ENCODE results near the gene ZFYVE28.

ZFYVE28 gene

DNA sequence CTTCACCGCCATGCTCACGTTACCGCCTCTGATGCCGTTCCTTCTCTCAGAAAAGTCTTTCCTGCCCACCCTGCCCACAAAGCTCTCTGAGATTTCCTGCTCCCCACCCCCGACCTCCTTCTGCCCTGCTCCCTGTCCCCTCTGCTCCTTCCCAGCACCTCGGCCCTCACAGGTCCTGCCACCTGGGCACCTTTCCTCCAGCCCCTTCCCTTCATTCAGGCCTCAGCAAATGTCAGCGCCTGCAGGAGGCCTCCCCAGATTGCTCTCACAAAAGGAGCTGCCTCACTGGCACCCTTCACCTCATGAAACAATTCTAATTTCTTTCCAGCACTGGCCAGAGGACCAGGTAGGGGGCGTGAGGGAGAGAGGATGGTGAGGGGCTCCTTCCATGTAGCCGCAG lies 122.9 kb downstream of the ZFYVE28 start:
- no peaks in the 10 kb centered on the region for H3K4me1 ChIP-seq (ENCODE audit: insufficient read depth, low read length)
- no peak overlapping the region for H3K27ac ChIP-seq (ENCODE audit: low read length)

DNA sequence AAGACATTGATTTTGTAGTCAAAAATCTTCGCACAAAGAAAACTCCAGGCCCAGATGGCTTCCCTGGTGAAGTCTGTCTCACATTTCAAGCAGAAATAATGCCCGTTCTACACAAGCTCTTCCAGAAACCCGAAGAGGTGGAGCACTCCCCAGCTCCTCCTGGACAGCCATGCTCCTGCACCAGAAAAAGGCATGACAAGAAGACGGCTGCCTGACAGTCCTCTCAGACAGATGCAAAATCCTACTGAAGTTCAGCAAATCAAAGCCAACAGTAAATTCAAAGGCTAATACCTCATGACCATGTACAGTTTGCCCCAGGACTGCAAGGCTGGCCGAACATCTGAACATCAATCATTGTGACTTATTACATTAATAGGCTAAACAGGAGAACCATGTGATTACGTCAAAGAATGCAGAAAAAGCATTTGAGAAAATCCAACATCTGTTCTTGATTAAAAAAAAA lies 125.8 kb downstream of the ZFYVE28 start:
- H3K4me1 ChIP-seq (ENCODE audit: insufficient read depth, low read length): no peaks in the 10 kb centered on the region
- no peak overlapping the region for H3K4me3 ChIP-seq (ENCODE audit: low read length)
- H3K27me3 ChIP-seq (ENCODE audit: insufficient read depth, low read length): no peaks in the 10 kb centered on the region
- H3K9me3 ChIP-seq (ENCODE audit: insufficient read depth, low read depth, low read length): no peaks in the 10 kb centered on the region
- H3K9ac ChIP-seq (ENCODE audit: low read depth, low read length): no peak overlapping the region
- H3K27ac ChIP-seq (ENCODE audit: low read length): no peak overlapping the region
- no peaks in the 10 kb centered on the region for H3K36me3 ChIP-seq (ENCODE audit: insufficient read depth, low read depth, low read length)

More for the DNA sequence above, 122.9 kb downstream of the ZFYVE28 start:
- Histone ChIP-seq H3K27me3 (ENCODE audit: insufficient read depth, low read length) (no peaks in the 10 kb centered on the region; the same call in 1 of the 2 replicates), H3K36me3 (ENCODE audit: insufficient read depth, low read depth, low read length) (no peaks in the 10 kb centered on the region), H3K4me3 (ENCODE audit: low read length) (no peak overlapping the region), H3K9me3 (ENCODE audit: insufficient read depth, low read depth, low read length) (no peaks in the 10 kb centered on the region), H3K9ac (ENCODE audit: low read depth, low read length) (no peak overlapping the region)

DNA sequence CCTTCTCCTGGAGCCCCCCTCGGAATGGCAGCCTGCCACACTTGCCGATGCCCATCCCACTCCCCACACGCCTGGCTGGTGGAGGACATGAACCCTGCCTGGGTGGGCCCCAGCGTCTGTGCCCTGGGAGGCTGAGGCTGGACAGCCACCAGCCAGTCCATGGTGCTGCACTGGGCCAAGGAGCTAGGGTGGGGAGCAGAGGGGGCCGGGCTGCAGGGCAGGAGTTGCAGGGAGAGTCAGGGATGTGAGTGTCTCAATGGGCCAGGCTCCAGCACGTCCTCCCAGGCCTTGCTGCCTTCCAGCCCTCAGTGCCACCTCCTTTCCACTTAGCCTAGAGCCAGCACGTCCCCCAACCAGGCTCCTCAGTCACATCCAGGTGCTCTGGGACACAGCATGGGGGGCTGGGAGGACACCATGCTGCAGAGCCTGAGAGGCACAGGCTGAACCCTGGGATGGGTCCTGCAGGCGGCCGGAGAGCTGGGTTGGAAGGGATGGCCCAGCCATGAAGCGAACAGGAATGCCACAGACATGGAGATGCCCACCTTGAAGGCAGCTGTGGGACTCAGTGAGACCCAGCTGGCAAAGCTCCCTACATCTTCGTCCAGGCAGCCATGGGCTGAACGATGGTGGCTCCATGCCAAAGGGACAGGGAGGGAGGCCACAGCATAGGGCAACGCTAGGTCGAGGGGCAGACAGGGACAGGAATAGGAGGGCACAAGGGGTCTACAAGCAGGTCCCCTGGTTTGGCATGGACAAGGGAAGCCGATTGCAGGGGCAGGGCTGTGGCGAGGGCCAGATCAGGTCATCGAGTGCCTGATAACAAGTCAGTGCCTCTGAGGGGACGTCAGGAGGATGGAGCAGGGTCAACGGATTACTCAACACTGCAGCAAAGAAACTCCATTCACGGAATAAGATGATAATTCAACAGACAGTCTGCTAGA lies 126.5 kb downstream of the ZFYVE28 start:
- no peak overlapping the region for H3K27ac ChIP-seq (ENCODE audit: low read length)
- H3K9ac ChIP-seq (ENCODE audit: low read depth, low read length): no peak overlapping the region
- H3K4me1 ChIP-seq (ENCODE audit: insufficient read depth, low read length): no peaks in the 10 kb centered on the region
- H3K9me3 ChIP-seq (ENCODE audit: insufficient read depth, low read depth, low read length): no peaks in the 10 kb centered on the region
- no peak overlapping the region for H3K4me3 ChIP-seq (ENCODE audit: low read length)
- no peaks in the 10 kb centered on the region for H3K36me3 ChIP-seq (ENCODE audit: insufficient read depth, low read depth, low read length)
- no peaks in the 10 kb centered on the region for H3K27me3 ChIP-seq (ENCODE audit: insufficient read depth, low read length)

DNA sequence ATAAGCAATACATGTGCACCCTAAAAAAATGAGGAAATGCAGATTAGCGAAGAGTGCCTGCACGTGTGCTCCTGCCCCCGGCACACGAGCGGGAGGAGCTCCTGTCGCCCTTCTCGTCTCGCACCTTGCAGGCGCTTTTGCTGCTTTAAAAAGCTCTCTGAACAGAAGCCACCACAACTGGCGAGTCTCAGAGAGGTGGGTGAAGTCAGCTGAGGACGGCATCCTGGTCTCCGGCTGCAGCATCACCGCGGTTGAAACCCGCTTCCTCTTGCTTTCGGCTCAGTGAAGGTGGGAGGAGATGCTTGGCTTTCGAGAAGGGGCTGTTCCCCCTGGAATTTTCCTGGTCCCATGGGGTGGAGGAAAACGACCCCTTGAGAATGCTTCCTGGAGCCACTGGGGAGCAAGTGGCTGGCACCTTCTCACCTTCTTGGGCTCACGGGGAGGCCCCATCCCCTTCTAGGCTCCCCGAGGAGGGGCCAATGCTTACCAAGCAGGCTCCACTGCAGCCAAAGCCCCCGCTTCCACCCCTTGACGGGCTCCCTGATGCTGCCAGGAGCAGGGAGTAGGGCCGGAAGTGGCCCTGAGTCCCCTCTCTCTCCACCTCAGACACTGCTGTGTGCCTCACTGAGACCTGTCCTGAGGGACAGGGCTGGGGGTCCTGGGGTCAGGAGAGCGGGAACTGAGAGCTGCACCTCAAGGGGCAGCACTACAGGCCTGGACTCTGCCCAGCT lies 127.3 kb downstream of the ZFYVE28 start:
- no peak overlapping the region for H3K9ac ChIP-seq (ENCODE audit: low read depth, low read length)
- H3K27me3 ChIP-seq (ENCODE audit: insufficient read depth, low read length): no peaks in the 10 kb centered on the region
- no peak overlapping the region for H3K4me3 ChIP-seq (ENCODE audit: low read length)
- no peaks in the 10 kb centered on the region for H3K4me1 ChIP-seq (ENCODE audit: insufficient read depth, low read length)
- no peaks in the 10 kb centered on the region for H3K9me3 ChIP-seq (ENCODE audit: insufficient read depth, low read depth, low read length)
- H3K27ac ChIP-seq (ENCODE audit: low read length): no peak overlapping the region
- no peaks in the 10 kb centered on the region for H3K36me3 ChIP-seq (ENCODE audit: insufficient read depth, low read depth, low read length)

DNA sequence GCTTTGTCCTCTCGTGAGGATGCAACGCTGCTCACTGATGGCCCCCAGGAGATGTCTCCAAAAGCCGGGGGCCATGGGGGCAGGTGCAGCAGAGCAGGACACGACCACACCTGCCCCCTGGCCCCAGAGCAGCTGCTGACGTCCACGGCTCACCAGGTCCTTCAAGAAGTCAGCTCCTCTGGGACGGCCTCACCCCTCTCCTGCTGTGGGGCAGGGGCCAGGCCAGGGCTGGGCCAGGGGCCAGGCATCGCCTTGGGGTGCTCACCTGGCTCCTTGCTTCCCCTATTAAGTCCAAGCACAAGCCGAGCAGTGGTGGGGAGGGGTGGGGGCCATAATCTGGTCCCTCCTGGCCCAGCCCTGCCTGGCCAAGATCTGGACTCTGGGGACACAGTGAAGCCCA lies 128.0 kb downstream of the ZFYVE28 start:
- Histone ChIP-seq H3K9ac (ENCODE audit: low read depth, low read length) (no peak overlapping the region), H3K4me1 (ENCODE audit: insufficient read depth, low read length) (no peaks in the 10 kb centered on the region), H3K27ac (ENCODE audit: low read length) (no peak overlapping the region), H3K36me3 (ENCODE audit: insufficient read depth, low read depth, low read length) (no peaks in the 10 kb centered on the region), H3K27me3 (ENCODE audit: insufficient read depth, low read length) (no peaks in the 10 kb centered on the region), H3K4me3 (ENCODE audit: low read length) (no peak overlapping the region), H3K9me3 (ENCODE audit: insufficient read depth, low read depth, low read length) (no peaks in the 10 kb centered on the region)

DNA sequence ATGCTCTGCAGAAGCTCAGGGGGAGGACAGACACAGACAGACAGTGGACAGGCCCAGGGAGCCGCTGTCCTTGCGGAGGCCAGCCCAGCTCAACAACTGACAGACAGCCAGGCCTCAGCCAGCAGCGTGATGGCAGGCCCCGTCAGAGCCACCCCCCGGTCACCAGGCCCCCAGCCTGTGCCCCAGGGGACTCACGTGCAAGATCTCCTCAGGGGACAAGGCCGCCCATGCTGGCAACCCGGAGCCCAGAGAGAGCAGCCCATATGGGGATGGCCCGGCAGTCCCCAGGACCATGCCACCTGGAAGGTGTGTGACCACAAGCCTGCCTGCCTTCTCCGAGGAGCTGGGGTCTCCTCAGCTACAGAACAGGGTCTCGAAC lies 128.5 kb downstream of the ZFYVE28 start:
- Histone ChIP-seq H3K27ac (ENCODE audit: low read length) (no peak overlapping the region), H3K9ac (ENCODE audit: low read depth, low read length) (no peak overlapping the region), H3K27me3 (ENCODE audit: insufficient read depth, low read length) (no peaks in the 10 kb centered on the region), H3K4me1 (ENCODE audit: insufficient read depth, low read length) (no peaks in the 10 kb centered on the region), H3K36me3 (ENCODE audit: insufficient read depth, low read depth, low read length) (no peaks in the 10 kb centered on the region), H3K9me3 (ENCODE audit: insufficient read depth, low read depth, low read length) (no peaks in the 10 kb centered on the region), H3K4me3 (ENCODE audit: low read length) (no peak overlapping the region)

DNA sequence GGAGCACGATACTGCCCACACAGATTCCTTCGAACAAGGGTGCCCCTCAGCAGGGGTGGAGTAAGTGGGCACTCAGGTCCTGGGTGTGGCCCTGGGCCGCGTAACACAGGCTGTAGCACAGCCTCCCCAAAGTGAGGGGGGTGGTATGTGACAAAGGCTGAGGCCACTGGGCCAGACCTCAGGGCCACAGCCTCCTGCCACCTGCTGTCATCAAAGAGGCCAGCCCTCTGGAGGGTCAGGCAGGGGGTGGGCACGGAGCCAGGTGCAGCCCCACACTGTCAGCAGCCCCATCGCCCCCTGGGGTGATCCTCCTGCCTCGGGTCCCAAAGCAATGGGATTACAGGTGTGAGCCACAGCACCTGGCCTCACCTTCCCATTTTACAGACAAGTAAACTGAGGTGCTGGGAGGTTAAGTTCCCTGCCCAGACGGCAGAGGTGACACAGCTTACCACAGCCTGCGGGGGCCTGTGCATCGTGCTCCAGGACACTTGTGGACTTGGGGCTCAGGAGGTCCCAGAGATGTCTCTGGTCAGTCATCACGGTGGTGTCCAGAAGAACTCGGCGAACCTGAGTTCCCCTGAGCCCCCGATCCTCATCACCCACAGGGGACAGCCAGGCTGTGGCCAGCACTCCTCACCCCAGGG lies 129.0 kb downstream of the ZFYVE28 start:
- no peak overlapping the region for H3K4me3 ChIP-seq (ENCODE audit: low read length)
- H3K4me1 ChIP-seq (ENCODE audit: insufficient read depth, low read length): no peaks in the 10 kb centered on the region
- no peaks in the 10 kb centered on the region for H3K36me3 ChIP-seq (ENCODE audit: insufficient read depth, low read depth, low read length)
- no peak overlapping the region for H3K9ac ChIP-seq (ENCODE audit: low read depth, low read length)
- H3K9me3 ChIP-seq (ENCODE audit: insufficient read depth, low read depth, low read length): no peaks in the 10 kb centered on the region
- no peak overlapping the region for H3K27ac ChIP-seq (ENCODE audit: low read length)
- no peaks in the 10 kb centered on the region for H3K27me3 ChIP-seq (ENCODE audit: insufficient read depth, low read length)

DNA sequence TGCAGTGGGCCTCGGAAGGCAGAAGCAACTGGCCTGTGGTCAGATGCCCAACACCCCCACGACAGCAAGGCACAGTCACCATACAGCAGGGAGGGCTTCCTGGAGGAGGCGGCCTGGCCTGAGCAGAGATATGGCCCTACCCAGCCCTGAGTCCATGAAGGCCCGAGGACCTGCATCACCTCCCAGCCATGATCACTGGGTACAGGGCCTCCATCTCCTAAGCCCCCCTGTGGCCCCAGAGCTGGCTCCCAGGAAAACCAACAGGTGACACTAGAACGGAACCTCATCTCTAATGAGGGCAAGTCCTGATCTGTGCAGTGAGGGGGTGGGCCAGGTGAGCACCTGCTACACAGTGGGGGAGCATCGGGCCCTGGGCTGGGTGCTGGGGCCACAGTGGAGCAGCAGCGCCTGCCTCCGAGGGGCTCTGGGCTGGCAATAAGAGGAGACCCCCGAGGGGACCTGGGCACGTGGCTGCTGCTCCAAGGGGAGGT lies 130.3 kb downstream of the ZFYVE28 start:
- Histone ChIP-seq H3K4me3 (ENCODE audit: low read length) (no peak overlapping the region), H3K27me3 (ENCODE audit: insufficient read depth, low read length) (no peaks in the 10 kb centered on the region), H3K36me3 (ENCODE audit: insufficient read depth, low read depth, low read length) (no peaks in the 10 kb centered on the region), H3K9me3 (ENCODE audit: insufficient read depth, low read depth, low read length) (no peaks in the 10 kb centered on the region), H3K27ac (ENCODE audit: low read length) (no peak overlapping the region), H3K9ac (ENCODE audit: low read depth, low read length) (no peak overlapping the region), H3K4me1 (ENCODE audit: insufficient read depth, low read length) (no peaks in the 10 kb centered on the region)

DNA sequence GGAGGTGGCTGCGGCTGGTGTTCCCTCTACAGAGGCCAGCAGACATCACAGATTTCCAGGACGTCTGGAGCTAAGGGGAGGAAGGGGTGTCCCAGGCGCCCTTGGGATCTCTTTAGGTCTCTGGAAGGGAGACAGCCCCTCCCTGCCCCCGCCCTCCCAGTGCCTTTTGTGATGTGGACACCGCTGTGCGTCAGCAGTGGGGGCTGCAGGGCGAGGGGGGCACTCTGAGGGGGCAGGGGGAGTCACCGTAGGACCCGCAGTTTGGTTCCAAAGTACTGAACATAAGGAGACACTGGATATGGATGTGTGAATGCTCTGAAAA lies 130.9 kb downstream of the ZFYVE28 start:
- Histone ChIP-seq H3K27ac (ENCODE audit: low read length) (no peak overlapping the region), H3K4me3 (ENCODE audit: low read length) (no peak overlapping the region), H3K4me1 (ENCODE audit: insufficient read depth, low read length) (no peaks in the 10 kb centered on the region), H3K9ac (ENCODE audit: low read depth, low read length) (no peak overlapping the region), H3K27me3 (ENCODE audit: insufficient read depth, low read length) (no peaks in the 10 kb centered on the region), H3K36me3 (ENCODE audit: insufficient read depth, low read depth, low read length) (no peaks in the 10 kb centered on the region), H3K9me3 (ENCODE audit: insufficient read depth, low read depth, low read length) (no peaks in the 10 kb centered on the region)

DNA sequence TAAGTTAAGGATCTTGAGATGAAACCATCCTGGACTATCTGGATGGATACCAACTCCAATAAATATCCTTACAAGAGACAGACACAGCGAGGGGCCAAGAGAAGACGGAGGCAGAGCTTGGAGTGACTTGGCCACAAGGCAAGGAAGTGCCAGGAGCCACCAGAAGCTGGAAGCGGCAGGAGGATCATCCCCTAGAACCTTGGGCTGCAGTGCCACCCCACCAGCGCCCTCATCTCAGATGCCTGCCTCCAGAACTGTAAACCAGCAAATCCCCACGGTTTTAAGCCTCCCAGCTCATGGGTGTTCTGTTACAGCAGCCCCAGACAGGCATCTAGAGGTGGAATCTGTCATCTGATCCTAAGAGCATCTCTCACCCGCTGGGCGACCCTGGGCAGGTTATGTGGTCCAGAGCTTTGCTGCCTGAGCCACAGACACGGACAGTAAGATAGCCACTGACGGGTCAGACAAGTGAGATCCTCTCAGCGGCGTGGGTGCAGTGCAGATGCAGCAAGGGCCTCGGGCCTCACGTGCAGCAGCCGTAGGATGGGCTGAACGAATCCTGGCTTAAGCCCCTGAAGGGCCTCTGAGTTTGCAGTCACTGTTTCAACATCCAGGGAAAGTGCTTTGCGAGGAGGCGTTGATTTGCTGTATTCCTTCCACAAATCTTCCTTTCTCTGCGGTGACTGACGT lies 131.4 kb downstream of the ZFYVE28 start:
- Histone ChIP-seq H3K27ac (ENCODE audit: low read length) (no peak overlapping the region), H3K4me1 (ENCODE audit: insufficient read depth, low read length) (no peaks in the 10 kb centered on the region), H3K27me3 (ENCODE audit: insufficient read depth, low read length) (no peaks in the 10 kb centered on the region), H3K4me3 (ENCODE audit: low read length) (no peak overlapping the region), H3K36me3 (ENCODE audit: insufficient read depth, low read depth, low read length) (no peaks in the 10 kb centered on the region), H3K9me3 (ENCODE audit: insufficient read depth, low read depth, low read length) (no peaks in the 10 kb centered on the region), H3K9ac (ENCODE audit: low read depth, low read length) (no peak overlapping the region)

DNA sequence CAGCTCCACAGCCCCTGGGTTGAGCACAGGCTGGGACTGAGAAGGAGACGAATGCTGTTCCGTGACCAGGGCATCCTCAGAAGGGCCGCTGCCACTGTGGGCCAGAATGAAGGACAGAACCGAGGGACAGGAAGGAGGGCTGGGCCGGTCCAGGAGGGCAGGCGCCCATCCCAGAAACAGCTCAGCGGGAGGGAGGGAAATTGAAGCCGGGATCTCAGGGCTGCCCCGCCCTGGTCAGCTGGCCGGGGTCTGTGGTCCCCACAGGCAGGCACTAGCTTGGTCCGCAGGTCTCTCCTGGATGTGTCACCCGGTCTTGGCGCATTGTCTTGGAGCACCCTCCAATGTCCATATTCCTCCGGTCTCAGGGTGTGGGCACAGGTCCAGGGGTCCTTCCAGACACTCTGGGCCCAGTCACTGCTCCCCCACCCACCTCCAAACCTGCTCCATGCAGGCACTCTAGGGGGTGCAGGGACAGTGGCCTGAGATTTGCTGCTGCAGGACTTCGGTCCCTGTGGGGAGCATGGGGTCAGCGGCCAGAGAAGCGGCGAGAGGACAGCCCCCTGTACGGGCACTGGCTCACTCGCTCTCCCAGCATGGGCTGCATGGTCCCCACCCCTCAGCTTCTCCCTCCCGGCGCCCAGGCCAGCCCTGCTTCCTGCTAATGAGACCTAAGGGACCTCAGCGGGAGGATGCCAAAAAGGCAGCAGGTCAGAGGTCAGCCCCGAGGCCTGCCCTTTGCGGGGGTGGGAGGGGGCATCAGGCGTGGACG lies 132.6 kb downstream of the ZFYVE28 start:
- Histone ChIP-seq H3K4me1 (ENCODE audit: insufficient read depth, low read length) (no peaks in the 10 kb centered on the region), H3K27me3 (ENCODE audit: insufficient read depth, low read length) (no peaks in the 10 kb centered on the region), H3K27ac (ENCODE audit: low read length) (no peak overlapping the region), H3K4me3 (ENCODE audit: low read length) (no peak overlapping the region), H3K9ac (ENCODE audit: low read depth, low read length) (no peak overlapping the region), H3K36me3 (ENCODE audit: insufficient read depth, low read depth, low read length) (no peaks in the 10 kb centered on the region), H3K9me3 (ENCODE audit: insufficient read depth, low read depth, low read length) (no peaks in the 10 kb centered on the region)
